HTR-8/SVneo (cell line): ENCODE measurements around the gene TMEM31.
A peak's percentile ranks its signal among the peaks of the same experiment; 100 is the strongest.

ENCODE experiments used
- DNase-seq: peaks from one replicate; pipeline ENCODE4 v3.0.0; 2011; ENCODE audit warnings: low spot score, mixed read lengths; ENCODE audit not compliant: insufficient read length
- FAIRE-seq: peaks from 2 replicates; lab custom pipeline; 2011; peaks lifted over from hg19 to GRCh38; lab: Jason Lieb, UNC

The TMEM31 gene, protein sequence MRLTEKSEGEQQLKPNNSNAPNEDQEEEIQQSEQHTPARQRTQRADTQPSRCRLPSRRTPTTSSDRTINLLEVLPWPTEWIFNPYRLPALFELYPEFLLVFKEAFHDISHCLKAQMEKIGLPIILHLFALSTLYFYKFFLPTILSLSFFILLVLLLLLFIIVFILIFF

DNA sequence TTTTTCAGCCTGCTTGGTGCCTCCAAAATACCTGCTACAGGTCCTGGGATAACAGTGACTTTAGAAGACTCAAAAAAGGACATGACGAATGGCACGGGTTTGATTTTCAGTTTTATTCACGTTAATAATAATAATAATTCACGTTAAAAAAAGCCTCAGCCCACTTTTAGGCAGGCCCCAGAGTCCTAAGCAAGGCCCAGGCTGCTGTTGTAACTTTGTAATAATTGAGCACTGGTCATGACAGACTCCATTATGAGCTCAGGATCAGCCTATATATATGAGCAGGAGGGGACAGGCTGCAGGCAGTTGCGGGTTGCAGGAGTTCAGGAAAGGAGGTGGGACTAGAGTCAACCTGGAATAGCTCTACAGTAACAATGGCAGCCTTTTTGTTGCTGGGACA is at the start of gene TMEM31:
TMEM31 (plus strand) TSS at position 301 of the 400 bp plus-strand sequence. CDS start 1,350 bp downstream, outside the sequence.
- DNase-seq (no peak), FAIRE-seq (no peak)

DNA sequence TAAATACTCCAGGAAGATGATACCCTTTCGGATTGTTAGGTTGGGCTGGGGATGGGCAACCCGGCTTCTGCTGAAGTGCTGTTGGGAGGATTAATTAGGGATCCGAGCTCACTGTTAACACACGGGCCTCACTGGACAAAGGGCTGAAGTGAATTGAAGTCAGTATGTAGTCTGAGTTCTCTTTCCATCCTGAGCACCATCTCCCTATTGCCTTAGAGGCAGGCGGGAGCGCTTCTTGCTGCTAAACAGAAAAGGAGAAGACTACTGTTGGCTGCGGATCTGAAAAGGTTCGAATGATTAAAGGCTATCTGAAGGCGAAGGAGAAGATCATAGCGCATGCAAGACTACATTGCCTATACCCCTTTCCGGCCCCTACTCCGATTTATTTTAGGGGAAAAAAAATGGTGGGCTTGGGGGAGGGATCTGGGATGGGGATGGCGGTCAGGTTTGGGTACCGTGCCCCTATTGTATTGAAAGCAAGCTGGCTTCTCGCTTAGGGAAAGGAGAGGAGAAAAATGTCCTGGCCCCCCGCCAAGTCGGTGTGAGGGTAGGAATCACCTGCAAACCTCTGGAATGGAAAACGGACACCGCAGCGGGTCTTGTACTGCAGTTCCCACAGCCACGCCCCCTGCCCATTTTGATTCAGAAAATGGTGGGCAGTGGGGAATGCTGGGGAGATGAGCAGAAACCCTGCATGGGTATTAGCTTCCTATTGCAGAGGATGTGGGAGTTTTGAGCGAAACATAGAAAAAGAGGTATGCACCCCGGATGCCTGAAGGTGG is 46.5 kb upstream of the TMEM31 start:
- FAIRE-seq (no peak), DNase-seq (no peak)

DNA sequence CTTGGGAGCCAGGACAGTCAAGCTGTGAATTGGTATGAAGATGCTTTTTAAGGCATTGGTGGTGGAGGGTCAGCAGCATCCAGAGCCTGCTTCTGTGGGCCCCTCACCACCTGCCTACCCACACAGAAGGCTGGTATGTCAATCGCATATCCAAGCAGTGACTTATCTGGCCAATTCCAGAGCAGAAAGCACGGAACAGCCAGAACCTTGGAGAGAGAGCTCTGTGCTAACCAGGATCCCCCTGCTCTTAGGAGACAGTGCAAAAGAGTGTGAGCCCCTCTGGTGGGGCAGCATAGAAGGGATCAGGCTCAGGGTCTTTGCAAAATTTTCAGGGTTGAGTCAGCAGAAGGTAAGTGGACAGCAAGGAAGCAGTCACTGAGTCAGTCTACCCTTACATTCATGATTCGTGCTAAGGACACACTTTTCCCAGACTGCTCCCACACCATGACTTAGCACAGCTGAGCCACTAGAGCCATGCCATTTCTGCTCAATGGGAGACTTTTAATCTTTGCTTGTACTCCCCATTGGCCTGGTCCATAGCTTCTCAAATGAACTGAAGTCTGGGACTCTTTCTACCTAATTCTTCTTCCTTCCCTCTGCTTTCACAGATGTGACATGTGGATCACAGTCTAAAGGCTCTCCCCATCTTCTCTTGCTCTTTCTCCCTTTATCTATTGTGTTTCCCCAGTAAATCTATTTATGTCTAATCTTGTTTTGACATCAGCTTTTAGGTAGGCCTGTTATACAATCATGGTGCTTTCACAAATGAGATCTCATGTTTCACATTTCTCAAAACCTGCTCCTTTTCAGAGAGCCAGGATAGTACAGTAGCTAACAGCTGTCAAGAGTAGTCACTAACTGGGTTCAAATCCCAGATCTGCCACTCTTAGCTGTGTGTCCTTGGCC is 44.3 kb upstream of the TMEM31 start:
- DNase-seq (no peak), FAIRE-seq (no peak)

DNA sequence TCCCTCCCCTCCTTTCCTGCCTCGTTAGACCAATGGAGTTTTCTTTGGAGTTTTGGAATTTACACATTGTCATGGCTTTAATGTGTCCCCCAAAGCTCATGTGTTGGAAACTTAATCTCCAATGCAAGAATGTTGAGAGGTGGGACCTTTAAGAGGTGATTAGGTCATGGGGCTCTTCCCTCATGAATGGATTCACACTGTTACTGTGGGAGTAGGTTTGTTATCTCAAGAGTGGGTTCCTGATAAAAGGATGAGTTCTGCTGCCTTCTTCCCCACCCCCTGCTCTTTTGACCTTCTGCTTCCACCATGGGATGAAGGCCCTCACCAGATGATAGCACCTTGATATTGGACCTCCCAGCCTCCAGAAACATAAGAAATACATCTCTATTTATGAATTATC is 41.0 kb upstream of the TMEM31 start:
- DNase-seq (no peak), FAIRE-seq (no peak)

DNA sequence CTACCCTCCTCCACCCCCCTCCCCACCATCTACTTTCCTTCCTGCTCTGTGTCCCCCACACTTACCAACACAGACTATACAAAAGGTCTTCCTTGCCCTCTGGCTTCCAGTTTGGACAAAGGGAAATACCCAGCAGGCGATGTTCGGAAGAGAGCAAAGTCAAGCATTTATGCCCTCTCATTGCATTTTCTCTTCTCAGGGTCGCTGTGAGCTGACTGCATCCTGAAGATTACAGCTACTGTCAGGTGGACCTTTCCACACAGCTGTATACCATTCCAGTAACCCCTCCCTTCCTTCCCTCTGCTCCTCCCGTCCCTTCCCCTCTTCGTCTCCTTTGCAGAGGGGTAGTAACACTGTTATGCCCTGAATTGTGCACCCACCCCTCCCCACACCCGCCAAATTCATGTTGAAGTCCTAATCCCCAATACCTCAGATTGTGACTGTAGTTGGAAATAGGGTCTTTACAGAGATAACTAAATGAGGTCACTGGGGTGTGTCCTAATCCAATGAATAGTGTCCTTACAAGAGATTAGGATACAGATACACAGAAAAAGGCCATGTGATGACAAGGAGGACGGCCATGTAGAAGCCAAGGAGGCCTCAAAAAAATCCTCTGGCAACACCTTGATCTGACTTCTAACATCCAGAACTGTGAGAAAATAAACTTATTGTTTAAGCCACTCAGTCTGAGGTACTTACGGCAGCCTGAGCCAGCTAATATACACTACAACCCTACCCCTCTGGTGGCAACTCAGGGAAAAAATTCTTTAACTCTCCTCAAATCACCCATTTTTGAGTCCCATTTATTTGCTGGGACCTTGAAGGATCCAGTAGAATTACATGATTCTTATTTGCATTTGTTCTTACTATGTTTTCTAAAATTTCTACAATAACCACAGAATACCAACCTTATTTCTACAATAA is 35.9 kb upstream of the TMEM31 start:
- FAIRE-seq (no peak), DNase-seq (no peak)

DNA sequence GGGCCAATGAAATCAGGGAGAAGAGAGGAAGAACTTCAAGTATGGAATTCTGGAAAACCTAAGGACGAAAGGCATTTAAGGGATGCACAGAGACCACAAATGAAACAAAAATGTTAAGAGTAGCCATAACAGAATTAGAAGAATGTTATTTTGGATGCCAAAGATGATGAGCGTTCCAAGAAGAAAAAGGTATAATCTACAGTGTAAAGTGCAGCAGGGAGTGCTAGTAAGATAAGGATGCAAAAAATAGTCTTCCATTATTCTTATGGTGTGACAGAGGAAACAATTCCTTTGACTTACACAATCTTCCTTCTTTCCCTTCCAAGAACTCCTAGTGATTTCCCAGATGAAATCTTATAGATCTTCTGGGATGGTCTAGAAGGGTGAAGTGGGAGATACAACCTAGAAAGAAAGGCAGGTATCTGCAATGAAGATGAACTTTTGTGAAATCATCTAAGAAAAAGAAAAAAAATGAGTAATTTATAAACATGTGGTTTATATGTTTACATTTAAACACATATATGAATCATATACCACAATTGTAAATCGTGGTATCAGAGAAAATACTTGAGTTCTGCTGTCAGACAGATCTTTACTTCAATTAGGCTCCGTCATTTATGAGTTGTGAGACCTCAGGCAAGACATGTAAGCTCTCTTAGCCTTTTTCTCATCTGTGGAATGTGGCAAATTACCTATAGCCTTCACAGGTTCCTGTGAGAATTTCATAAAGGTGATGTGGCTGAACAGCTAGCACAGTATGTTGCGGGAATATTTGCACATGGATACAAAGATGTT is 32.3 kb upstream of the TMEM31 start:
- no peak for DNase-seq
- FAIRE-seq: no peak

DNA sequence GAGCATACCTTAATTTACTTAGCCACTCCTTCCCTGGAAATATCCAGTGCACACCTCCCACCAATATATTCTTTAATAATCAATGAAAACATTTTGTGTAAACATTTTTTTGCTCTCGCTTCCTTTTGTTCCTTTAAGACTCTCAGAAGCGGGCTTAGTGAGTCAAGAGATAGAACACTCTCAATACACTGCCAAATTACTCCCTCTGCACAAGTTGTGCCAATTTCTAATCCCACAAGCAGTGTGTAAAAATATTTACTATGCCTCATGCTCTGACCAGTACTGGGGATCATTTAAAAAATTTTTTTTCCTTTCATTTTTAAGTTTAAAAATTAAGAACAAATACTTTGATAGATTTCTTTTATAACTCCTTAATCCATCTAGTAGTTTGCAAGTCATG is 29.3 kb upstream of the TMEM31 start:
- no peak for FAIRE-seq
- DNase-seq: no peak

DNA sequence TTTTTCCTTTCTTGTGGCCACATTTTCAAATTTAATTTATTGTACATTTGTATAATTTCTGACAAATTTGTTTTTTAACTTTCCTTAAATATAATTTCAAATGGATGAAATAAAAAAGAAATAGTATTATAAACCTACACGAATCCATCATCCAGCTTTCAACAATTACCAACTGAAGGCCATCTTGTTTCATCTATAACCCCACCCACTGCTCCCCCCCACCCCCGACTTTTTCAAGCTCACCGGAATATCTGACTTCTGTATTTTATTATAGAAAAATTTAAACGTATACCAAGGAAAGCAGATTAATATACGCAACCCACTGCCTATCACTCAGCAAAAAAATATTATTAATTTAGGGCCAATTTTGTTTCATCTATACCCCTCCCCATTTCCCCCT is 25.3 kb upstream of the TMEM31 start:
- no peak for DNase-seq
- FAIRE-seq: no peak

DNA sequence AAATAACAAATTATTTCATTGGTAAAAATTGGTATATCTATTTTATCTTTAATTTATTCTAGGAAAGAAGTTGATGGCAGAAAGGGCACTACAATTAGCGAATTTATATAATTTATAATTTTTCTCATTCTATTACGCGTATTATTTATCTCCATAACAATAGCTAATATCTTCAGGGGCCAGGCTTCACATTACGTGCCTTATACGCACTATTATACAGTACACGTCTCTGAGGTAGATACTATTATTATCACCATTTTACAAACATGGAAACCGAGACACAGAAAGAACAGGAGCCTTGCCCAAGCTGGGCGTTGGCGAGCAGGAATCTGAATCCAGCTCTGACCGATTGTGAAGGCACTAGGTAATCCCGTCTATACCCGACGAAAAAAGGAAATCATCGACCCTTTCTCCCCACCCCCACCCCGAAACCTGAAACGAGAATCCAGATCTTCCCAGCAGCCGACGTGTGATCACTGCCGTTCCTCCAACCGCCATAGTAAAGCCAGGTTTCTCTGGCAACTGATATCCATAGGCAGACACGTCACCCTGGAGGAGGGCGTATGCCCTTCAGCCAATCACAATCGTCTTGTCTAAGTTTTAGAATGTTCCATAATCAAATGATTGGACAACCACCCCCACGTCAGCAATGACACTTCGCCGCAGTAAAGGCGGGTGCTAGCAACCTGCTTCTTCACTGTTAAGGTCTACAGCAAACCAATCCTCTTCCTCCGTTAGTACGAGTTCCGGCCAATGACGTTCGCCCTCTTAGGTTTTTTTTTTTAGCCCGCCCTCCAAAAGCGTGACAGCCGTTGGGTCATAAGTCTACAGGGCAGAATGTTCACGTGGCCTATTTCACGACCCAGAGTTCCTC is 24.3 kb upstream of the TMEM31 start, which contains the start of gene MORF4L2:
MORF4L2 (minus strand) TSS at position 501 of the 874 bp plus-strand sequence. CDS start 9,672 bp downstream, outside the sequence.
- FAIRE-seq (no peak), DNase-seq (peak; percentile 51)

DNA sequence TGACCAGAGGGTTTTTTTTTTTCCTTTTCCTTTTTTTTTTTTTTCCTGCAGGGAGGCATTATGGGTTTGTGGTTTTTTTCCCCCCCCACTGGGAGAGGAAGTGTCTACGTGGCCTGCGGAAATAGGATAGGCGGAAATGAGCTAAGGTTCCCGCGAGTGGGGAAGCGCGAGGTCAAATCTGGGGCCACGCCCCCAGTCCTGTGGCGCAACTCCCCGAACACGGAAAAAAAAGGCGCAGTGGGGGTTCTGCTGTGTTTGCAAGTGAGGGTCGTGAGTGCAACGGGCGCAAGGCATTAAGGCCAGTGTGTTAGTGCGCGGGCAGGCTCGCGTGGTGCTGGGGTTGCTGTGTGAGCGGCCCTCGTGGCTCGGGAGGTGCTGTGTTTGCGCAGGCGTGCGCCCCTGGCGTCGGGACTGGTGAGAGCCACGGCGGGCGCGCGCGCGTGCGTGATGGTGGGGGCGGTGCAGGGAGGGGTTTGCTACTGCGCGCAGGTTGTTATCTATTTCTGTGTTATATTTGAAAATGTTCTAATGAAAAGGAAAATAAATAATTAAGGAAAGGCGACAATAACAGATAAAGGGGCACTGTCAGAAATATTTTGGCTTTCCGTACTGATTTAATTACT is 23.5 kb upstream of the TMEM31 start:
- DNase-seq: peak; percentile 18
- FAIRE-seq: no peak

DNA sequence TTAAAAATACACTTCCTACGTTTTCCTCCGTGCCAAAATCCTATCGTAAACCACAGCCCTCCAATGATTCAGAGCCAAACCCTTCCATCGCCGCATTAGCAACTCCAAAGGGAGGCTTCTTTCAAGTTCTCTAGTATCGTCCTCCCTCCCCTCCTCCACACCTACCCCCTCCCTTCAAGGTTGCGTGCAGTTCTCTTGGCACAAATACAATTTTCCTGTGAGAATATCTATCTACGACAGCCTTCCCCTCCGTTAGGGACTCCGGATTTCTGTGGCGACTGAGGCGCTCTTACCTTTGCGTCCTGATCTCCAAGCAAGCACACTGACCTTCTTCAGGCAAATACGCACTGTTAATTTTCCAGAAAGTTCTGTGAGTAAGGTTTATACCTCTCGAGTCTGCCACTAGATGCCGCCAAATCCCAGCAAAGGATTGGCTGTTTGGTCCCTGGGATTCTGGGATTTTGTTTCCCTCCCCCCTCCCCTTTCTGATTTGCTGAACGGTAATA is 23.0 kb upstream of the TMEM31 start:
- DNase-seq (peak; percentile 12), FAIRE-seq (no peak)

DNA sequence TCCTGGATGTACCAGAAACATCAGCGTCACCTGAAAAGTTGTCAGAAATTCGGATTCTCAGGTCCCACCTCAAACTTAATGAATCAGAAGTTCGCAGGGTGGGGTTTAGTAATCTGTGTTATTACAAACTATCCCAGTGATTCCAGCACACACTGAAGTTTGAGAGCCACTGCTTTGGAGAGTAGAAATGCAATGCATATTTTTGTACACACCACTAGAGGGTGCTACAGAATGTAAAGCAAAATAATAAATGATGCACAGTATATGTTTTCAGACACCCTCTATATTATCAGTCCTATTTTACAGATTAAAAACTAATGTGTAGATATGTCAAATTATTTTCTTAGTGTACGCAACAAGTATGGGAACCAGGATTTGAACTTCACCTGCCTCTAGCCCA is 21.8 kb upstream of the TMEM31 start:
- no peak for FAIRE-seq
- DNase-seq: no peak

DNA sequence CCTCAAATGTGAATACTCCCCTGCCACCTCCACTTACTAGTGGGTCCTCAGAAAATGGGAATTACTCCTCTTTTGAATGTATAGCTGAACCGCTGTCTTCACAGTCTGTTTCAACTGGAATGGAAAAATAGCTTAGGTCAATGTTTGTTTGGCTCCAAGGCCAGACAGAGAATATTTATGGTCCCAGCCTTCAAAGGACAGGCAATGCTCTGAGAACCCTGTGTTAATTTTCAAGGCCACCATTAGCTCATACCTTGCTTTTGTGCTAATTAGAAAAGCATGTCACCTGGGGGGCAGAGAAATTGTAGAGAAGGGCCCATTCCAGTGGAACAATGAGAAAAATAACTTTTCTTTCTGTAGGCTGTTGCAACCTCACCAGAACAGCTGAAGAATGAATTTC is 19.6 kb upstream of the TMEM31 start:
- FAIRE-seq (no peak), DNase-seq (no peak)

DNA sequence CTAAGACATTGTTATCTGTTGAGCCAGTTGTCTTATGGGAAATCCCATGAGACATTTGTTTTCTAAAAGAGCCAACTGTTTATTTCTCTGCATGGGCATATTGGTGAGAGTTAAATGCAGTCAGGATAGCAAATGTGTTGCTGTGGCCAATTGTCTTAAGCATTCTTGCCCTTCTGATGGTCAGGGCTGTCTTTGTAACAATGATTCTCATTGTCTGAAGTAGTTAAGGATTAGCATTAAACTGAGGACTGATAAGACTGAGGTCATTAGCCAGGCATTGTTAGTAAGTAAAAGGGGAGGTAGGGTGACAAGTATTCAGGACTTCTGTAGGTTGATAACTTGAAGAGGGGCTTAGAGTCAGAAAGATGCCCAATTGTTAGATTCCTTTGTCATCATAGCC is 13.0 kb upstream of the TMEM31 start:
- no peak for FAIRE-seq

DNA sequence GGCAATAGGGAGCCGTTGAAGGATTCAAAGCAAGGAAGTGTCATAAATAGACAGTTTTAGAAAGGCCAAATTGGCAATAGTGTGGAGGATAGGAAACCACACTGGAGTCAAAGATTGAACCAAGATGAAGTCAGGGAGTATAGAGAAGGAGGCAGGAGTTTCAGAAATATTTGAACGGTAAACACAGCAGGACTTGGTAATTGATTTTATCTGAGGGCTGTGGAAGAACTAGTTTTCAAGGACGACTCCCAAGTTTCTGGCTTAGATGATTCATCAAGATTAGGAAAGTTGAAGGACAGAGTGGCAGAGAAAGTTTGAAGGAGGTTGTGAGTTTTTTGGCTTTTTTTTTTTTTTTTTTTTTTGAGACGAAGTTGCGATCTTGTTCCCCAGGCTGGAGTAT is 11.5 kb upstream of the TMEM31 start:
- FAIRE-seq (no peak), DNase-seq (no peak)

More for the DNA sequence above, 13.0 kb upstream of the TMEM31 start:
- DNase-seq: no peak

DNA sequence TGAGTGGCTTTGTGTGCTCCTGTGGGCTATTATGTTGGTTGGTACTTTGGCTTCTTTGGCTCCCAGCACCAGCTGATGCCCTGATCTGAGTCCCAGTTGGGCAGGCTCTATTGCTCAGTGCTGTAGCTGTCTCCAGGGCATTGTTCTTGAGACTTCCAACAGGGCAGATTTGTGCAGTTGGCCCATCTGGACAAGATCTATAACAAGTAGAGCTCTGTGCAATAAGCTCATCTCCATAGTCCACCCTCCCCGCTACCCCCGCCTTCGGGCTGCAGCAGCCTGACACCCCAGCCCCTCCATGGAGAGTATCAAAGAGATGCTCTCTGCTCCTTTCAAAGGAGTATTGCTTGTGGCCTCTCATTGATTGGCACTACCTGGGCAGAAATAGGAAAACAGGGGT is 5.8 kb upstream of the TMEM31 start:
- DNase-seq: no peak
- no peak for FAIRE-seq

DNA sequence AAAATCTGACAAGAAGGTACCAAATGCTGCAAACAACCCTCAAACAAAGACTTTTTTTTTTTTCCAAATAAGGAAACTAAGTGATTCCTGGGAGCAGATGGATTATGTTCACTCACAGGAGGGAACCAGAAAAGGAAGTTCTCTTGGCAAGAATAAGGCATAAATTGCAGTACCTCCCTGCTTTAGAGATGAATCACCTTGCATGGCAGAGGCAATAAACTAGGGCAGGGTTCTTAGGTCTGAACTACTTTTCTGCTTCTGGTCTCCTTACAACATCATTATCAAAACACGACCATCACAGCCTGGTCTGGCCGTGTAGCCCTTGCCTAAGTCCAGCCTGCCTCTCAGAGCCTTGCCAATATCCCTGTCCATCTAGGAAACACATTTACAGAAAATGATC is 6.3 kb downstream of the TMEM31 start:
- no peak for FAIRE-seq

More for the DNA sequence above, 6.3 kb downstream of the TMEM31 start:
- DNase-seq: no peak
